Endothelial cell of umbilical vein (primary cell): ENCODE results near the gene CDKL5.

Experiments
- CTCF ChIP-seq, 2 donors: IDR thresholded peaks; 1 replicate in 1 of 2; 2 replicates in 1 of 2; pipeline ENCODE4 v1.5.1; 2011; ENCODE audit warnings: low read length in 2 of 2, mild to moderate bottlenecking in 2 of 2, moderate library complexity in 2 of 2, control low read depth in 1 of 2, inconsistent platforms in 1 of 2, low read depth in 1 of 2; ENCODE audit not compliant: insufficient read depth in 1 of 2; ENCODE audit errors: extremely low read depth in 1 of 2
- JUN ChIP-seq: IDR thresholded peaks from 2 replicates; pipeline ENCODE4 v1.6.1; 2011; ENCODE audit warnings: borderline replicate concordance, low read depth; ENCODE audit not compliant: insufficient read length, insufficient read depth

GRCh38 chrX:18640686-18641085 is 215.3 kb downstream of the CDKL5 start:
- TF ChIP-seq JUN (no peak), CTCF (IDR thresholded peaks at IDR 0.05; ENCODE audit: extremely low read depth in 1 of 2, insufficient read depth in 1 of 2, low read depth in 1 of 2, low read length in 2 of 2) (no peak)
